Measurements from ENCODE around the gene MMP20. TPM values are rescaled to one million over a fixed set of nuclear protein-coding genes. Genes with fewer than 3 reads are reported as not detected.

Gene MMP20
- total and polyA plus RNA-seq, 11 donors, result not detected

DNA sequence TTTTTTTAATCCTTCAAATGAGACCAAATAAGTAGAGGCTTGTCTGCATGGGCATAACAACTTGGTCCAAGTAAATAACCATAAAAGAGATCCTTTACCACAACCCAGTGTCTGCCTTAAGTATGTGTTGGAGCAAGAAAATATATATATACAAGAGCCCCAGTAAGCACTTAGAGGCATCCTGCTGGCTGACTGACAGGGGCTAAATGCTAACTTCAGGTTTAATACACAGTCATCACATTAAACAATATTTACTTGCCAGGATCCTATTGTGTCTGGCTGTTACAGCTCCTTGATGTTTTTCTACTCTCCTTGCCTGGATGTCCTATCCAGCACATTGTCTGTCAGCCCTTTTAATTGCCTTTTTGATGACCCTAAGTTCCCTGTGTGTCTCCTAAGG, 37.5 kb upstream of the MMP20 start:
- Histone ChIP-seq H3K4me3 (no peak overlapping the region), H3K36me3 (no peaks in the 10 kb centered on the region), H3K27ac (no peak overlapping the region), H3K4me1 (no peaks in the 10 kb centered on the region), H3K9me3 (no peaks in the 10 kb centered on the region), H3K27me3 (no peaks in the 10 kb centered on the region)
- ATAC-seq (no peak), DNase-seq (no peak)
- intact Hi-C loops (cut with DNase I), result loop anchor here in 3 of 10 donors (10.0 kb wide), 3 partner anchors 318 to 378 kb away; partner anchors contain the start of gene BIRC2 (in 1 of the 3)
- no peak for TF ChIP-seq POLR2A (IDR thresholded peaks at IDR 0.05)
- TF ChIP-seq, protein P1, sequence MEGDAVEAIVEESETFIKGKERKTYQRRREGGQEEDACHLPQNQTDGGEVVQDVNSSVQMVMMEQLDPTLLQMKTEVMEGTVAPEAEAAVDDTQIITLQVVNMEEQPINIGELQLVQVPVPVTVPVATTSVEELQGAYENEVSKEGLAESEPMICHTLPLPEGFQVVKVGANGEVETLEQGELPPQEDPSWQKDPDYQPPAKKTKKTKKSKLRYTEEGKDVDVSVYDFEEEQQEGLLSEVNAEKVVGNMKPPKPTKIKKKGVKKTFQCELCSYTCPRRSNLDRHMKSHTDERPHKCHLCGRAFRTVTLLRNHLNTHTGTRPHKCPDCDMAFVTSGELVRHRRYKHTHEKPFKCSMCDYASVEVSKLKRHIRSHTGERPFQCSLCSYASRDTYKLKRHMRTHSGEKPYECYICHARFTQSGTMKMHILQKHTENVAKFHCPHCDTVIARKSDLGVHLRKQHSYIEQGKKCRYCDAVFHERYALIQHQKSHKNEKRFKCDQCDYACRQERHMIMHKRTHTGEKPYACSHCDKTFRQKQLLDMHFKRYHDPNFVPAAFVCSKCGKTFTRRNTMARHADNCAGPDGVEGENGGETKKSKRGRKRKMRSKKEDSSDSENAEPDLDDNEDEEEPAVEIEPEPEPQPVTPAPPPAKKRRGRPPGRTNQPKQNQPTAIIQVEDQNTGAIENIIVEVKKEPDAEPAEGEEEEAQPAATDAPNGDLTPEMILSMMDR (IDR thresholded peaks at IDR 0.05), result no peak

DNA sequence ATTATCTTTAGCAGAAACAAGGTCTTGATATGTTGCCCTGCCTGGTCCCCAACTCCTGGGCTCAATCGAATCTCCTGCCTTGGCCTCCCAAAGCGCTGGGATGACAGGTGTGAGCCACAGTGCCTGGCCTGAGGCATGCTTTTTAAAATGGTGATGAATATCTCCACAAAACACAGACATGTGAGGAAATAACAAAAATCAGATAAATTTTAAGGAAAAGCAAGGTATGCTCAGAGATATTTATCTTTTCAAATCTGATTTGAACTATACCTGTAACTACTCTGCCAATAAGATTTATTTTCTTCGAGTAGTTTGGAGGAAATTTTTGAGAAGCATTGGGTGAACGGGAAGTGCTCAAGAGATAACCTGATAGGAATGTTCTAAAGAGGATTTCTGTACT, 35.9 kb upstream of the MMP20 start:
- TF ChIP-seq, protein P1 (IDR thresholded peaks at IDR 0.05), result no peak
- no peak for TF ChIP-seq POLR2A (IDR thresholded peaks at IDR 0.05)
- DNase-seq, result no peak
- H3K27ac ChIP-seq, result no peak overlapping the region
- no peaks in the 10 kb centered on the region for H3K4me1 ChIP-seq
- no peaks in the 10 kb centered on the region for H3K36me3 ChIP-seq
- H3K27me3 ChIP-seq, result peaks cover 0 to under 1% (median 0%) of the 10 kb centered on the region in 9 donors
- intact Hi-C loops (cut with DNase I), result loop anchor here in 3 of 10 donors (10.0 kb wide), 3 partner anchors 316 to 376 kb away; partner anchors contain the start of gene BIRC2 (in 1 of the 3)
- ATAC-seq, result no peak
- 70 to 82% (median 76%) methylated on average over 4 of the region's 4 CpGs for WGBS, 4 donors
- no peak overlapping the region for H3K4me3 ChIP-seq
- no peaks in the 10 kb centered on the region for H3K9me3 ChIP-seq

DNA sequence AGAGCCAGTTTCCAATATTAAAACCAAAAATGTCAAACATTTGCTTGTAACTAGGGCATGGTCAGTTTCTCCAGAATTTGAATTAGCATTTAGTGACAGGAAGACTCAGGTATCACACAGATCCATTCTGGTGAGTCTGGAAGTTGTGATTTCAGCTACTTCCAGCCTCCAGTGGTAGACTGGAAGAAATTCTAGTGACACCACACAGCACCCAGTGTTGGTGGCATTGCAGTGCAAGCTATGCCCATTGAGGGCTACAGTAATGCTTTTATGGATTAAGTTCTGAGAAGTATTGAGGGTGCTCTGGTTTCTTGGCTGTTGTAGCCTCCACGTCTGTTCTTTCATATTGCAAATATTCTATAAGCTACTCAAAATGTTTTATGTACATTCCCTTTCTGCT, 31.4 kb upstream of the MMP20 start:
- no peak for TF ChIP-seq POLR2A (IDR thresholded peaks at IDR 0.05)
- TF ChIP-seq, protein P1 (IDR thresholded peaks at IDR 0.05), result no peak
- Histone ChIP-seq H3K4me3 (no peak overlapping the region), H3K9me3 (peaks cover 0 to 6% (median 0%) of the 10 kb centered on the region in 12 donors), H3K27me3 (peaks cover 0 to 8% (median 0%) of the 10 kb centered on the region in 9 donors), H3K4me1 (no peaks in the 10 kb centered on the region), H3K36me3 (no peaks in the 10 kb centered on the region), H3K27ac (no peak overlapping the region)
- DNase-seq, result no peak
- intact Hi-C loops (cut with DNase I), result no loop called here
- WGBS, 4 donors, result 74 to 92% (median 78%) methylated on average over 1 of the region's 1 CpG
- ATAC-seq, result no peak

DNA sequence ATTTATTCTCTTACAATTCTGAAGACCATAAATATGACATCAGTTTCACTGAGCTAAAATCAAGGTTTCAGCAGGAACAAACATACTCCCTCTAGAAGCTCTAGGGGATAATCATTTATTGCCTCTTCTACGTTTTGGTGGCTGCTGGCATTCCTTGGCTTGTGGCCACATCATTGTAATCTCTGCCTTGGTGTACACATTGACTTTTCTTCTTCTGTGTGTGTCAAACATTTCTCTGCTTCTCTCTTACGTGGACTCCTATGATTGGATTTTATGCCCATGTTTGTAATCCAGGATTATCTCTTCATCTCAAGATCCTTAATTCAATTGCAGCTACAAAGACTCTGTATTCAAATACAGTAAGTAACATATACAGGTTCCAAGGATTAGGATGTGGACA, 30.4 kb upstream of the MMP20 start:
- Histone ChIP-seq H3K4me1 (no peaks in the 10 kb centered on the region), H3K36me3 (no peaks in the 10 kb centered on the region), H3K27me3 (peaks cover 0 to 8% (median 0%) of the 10 kb centered on the region in 9 donors), H3K27ac (no peak overlapping the region), H3K4me3 (no peak overlapping the region), H3K9me3 (peaks cover 0 to 6% (median 0%) of the 10 kb centered on the region in 12 donors)
- 58 to 63% (median 60%) methylated on average over 2 of the region's 2 CpGs for WGBS, 4 donors
- ATAC-seq (no peak), DNase-seq (no peak)
- TF ChIP-seq POLR2A (IDR thresholded peaks at IDR 0.05), result no peak
- TF ChIP-seq, protein P1 (IDR thresholded peaks at IDR 0.05), result no peak
- intact Hi-C loops (cut with DNase I), result no loop called here

All from heart left ventricle (tissue), 16 donors.